Astrocyte (in vitro differentiated cells and primary cell): ENCODE measurements around the gene PTPRN2. TPM values are rescaled to one million over a fixed set of nuclear protein-coding genes. Genes with fewer than 3 reads are reported as not detected.

ENCODE experiments used
- DNase-seq: peaks from one replicate; pipeline ENCODE4 v3.0.0-alpha.2; 2010; ENCODE audit warnings: low read depth
- FAIRE-seq: peaks from 2 replicates; lab custom pipeline; 2011; peaks lifted over from hg19 to GRCh38; lab: Jason Lieb, UNC
- H2AFZ ChIP-seq: 2 replicates; pipeline ENCODE4 v1.6.0; 2012; ENCODE audit warnings: low read depth, low read length, inconsistent platforms
- H3K27ac ChIP-seq: 2 replicates; pipeline ENCODE4 v1.5.1; 2011; ENCODE audit warnings: low read depth, low read length, inconsistent platforms
- H3K27me3 ChIP-seq: 2 replicates; pipeline ENCODE4 v1.6.0; 2011; ENCODE audit warnings: low read length, inconsistent platforms; ENCODE audit not compliant: insufficient read depth
- H3K36me3 ChIP-seq: 2 replicates; pipeline ENCODE4 v1.5.1; 2011; ENCODE audit warnings: low read length, inconsistent platforms; ENCODE audit not compliant: insufficient read depth
- H3K4me1 ChIP-seq: 2 replicates; pipeline ENCODE4 v1.5.1; 2011; ENCODE audit warnings: low read length, inconsistent platforms; ENCODE audit not compliant: insufficient read depth
- H3K4me2 ChIP-seq: 2 replicates; pipeline ENCODE4 v1.6.0; 2012; ENCODE audit warnings: low read length, inconsistent platforms
- H3K4me3 ChIP-seq: 2 replicates; pipeline ENCODE4 v1.5.1; 2011; ENCODE audit warnings: low read depth, mild to moderate bottlenecking, low read length, inconsistent platforms; ENCODE audit not compliant: insufficient read depth
- H3K79me2 ChIP-seq: 2 replicates; pipeline ENCODE4 v1.6.0; 2012; ENCODE audit warnings: mild to moderate bottlenecking, low read length, inconsistent platforms; ENCODE audit not compliant: insufficient read depth
- H3K9ac ChIP-seq: 2 replicates; pipeline ENCODE4 v1.6.0; 2012; ENCODE audit warnings: mild to moderate bottlenecking, low read length, inconsistent platforms
- H3K9me3 ChIP-seq: 2 replicates; pipeline ENCODE4 v1.5.1; 2012; ENCODE audit warnings: low read depth, mild to moderate bottlenecking, low read length, inconsistent platforms; ENCODE audit not compliant: insufficient read depth
- H4K20me1 ChIP-seq: 2 replicates; pipeline ENCODE4 v1.6.0; 2012; ENCODE audit warnings: low read length, inconsistent platforms; ENCODE audit not compliant: insufficient read depth
- H3K27ac Mint-ChIP-seq: one replicate; pipeline ENCODE4 v1.8.0; 2021; ENCODE audit warnings: mild to moderate bottlenecking, mixed read lengths; ENCODE audit not compliant: unreplicated experiment
- H3K27me3 Mint-ChIP-seq: one replicate; pipeline ENCODE4 v1.8.0; 2021; ENCODE audit warnings: low read depth, mixed read lengths; ENCODE audit not compliant: unreplicated experiment
- H3K36me3 Mint-ChIP-seq: one replicate; pipeline ENCODE4 v1.8.0; 2021; ENCODE audit warnings: low read depth, mixed read lengths; ENCODE audit not compliant: unreplicated experiment
- H3K4me1 Mint-ChIP-seq: one replicate; pipeline ENCODE4 v1.8.0; 2021; ENCODE audit warnings: low read depth, mixed read lengths; ENCODE audit not compliant: unreplicated experiment
- H3K4me3 Mint-ChIP-seq: one replicate; pipeline ENCODE4 v1.8.0; 2021; ENCODE audit warnings: mild to moderate bottlenecking, moderate library complexity, mixed read lengths; ENCODE audit not compliant: unreplicated experiment
- H3K9me3 Mint-ChIP-seq: one replicate; pipeline ENCODE4 v1.8.0; 2021; ENCODE audit warnings: mild to moderate bottlenecking, mixed read lengths; ENCODE audit not compliant: unreplicated experiment
- CTCF ChIP-seq: IDR thresholded peaks from 2 replicates; pipeline ENCODE4 v1.5.1; 2011; ENCODE audit warnings: low read depth, mild to moderate bottlenecking, inconsistent platforms, low read length, moderate library complexity; ENCODE audit not compliant: insufficient read depth
- EZH2 ChIP-seq: IDR thresholded peaks from 2 replicates; pipeline ENCODE4 v1.6.1; 2012; ENCODE audit warnings: mild to moderate bottlenecking, low read length, inconsistent platforms; ENCODE audit not compliant: insufficient read depth
- total RNA-seq: library from RNA; stranded (reverse); gene quantifications from 2 replicates; pipeline ENCODE4 v1.2.1, GENCODE V29; 2021

Gene PTPRN2
- total RNA-seq, 1 donor from 2014 or later = 0.09 TPM

DNA sequence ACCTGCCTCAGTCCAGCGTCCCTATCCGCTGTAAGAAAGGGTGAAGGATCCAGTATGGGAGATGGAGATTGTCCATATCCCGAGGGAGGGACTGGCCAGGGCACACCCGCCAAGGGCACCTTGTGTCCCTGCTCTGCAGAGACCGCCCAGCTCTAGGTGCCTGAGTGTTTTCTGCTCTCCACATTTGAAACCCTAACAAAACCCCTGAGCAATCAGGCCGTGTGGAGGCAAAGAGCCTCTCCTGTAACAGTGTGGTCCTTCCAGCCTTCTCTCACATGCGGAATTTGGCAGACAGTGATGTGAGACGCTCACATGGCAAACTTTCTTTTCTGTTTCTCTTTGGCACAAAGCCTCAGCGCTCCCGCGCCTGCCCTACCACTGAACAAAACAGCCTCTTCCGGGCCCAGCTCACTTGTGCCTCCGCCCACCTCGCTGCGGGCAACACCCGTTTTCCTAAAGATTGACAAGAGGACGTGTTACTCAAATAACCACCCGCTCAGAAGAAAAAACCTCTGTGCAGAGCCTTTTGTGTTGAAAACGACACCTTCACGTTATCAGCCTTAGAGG, 736.0 kb downstream of the PTPRN2 start:
- no peaks in the 10 kb centered on the region for H3K27me3 Mint-ChIP-seq
- Histone ChIP-seq H3K36me3 (no peaks in the 10 kb centered on the region), H3K4me3 (no peak overlapping the region), H3K4me2 (peak overlapping the region; percentile 80), H3K27ac (no peak overlapping the region), H3K4me1 (no peaks in the 10 kb centered on the region), H3K9ac (peak overlapping the region; percentile 42), H3K79me2 (no peaks in the 10 kb centered on the region), H2AFZ (peak overlapping the region; percentile 73), H3K9me3 (no peaks in the 10 kb centered on the region), H3K27me3 (no peaks in the 10 kb centered on the region), H4K20me1 (no peaks in the 10 kb centered on the region)
- no peaks in the 10 kb centered on the region for H3K36me3 Mint-ChIP-seq
- FAIRE-seq (no peak), DNase-seq (peak; percentile 1)
- H3K27ac Mint-ChIP-seq = no peak overlapping the region
- no peaks in the 10 kb centered on the region for H3K4me1 Mint-ChIP-seq
- no peak overlapping the region for H3K4me3 Mint-ChIP-seq
- TF ChIP-seq EZH2 (no peak), CTCF (no peak)
- peaks cover 28% of the 10 kb centered on the region for H3K9me3 Mint-ChIP-seq

DNA sequence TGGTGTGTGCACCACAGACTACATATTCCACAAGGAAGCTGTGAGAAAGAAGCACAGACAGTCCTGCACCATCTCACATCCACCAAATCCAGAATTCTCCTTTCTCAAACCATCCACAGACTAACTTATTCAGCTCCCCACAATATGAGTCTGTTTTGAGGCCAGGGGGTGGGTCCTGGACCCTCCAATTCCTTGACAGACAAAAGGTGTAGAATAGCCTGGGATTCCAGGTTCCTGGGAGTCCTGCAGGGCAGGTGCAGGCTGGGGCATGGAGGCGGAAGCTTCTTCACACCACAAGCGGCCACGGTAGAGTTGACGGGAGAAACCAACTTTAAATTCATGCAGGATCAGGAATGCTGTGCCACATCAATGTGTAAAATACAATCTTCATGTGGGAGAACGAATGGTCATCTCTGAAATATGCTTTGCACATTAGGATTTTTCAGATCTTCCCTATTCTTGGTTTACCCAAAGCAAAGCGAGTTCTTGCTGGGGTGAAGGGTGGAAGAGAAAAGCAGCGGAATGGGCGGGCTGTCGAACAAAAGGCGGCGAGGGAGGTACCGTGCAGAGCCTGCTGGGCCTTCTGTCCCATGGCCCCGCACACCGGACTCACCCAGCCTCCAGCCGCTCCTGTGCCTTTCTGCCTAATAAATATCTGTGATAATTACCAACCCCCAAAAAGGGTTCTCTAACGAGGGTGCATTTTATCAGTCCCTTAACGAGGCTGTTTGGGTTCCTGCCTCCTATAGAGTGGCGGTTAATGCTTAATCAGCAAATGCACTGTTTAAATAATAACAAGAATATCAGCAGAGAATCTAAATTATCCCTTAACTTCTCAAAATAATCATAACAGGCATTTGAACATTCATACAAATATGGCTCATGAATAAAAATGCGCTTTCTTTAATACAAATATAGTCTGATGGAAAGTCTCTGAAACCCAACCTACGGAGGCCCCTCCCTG, 736.9 kb downstream of the PTPRN2 start:
- Histone ChIP-seq H4K20me1 (no peaks in the 10 kb centered on the region), H2AFZ (peak overlapping the region; percentile 73), H3K36me3 (no peaks in the 10 kb centered on the region), H3K27me3 (no peaks in the 10 kb centered on the region), H3K27ac (no peak overlapping the region), H3K9ac (no peak overlapping the region), H3K4me1 (no peaks in the 10 kb centered on the region), H3K4me2 (peak overlapping the region; percentile 80), H3K79me2 (no peaks in the 10 kb centered on the region), H3K9me3 (no peaks in the 10 kb centered on the region), H3K4me3 (no peak overlapping the region)
- H3K36me3 Mint-ChIP-seq = no peaks in the 10 kb centered on the region
- no peaks in the 10 kb centered on the region for H3K4me1 Mint-ChIP-seq
- peaks cover 24% of the 10 kb centered on the region for H3K9me3 Mint-ChIP-seq
- FAIRE-seq = no peak
- no peaks in the 10 kb centered on the region for H3K27me3 Mint-ChIP-seq
- H3K27ac Mint-ChIP-seq = no peak overlapping the region
- TF ChIP-seq EZH2 (no peak), CTCF (no peak)
- DNase-seq = no peak
- no peak overlapping the region for H3K4me3 Mint-ChIP-seq
